M059J (cell line): Measurements from ENCODE around the gene WASHC4. TPM values are rescaled to one million over a fixed set of nuclear protein-coding genes. Genes with fewer than 3 reads are reported as not detected.
"Not testable (repeated sequence)": the region's sequence is repeated elsewhere in the genome, so short reads cannot be mapped to it uniquely, and the experiment has no call there.

Experiments
- DNase-seq: peaks from one replicate; pipeline ENCODE4 v3.0.0-alpha.2; 2012; ENCODE audit warnings: low read depth
- total RNA-seq: library from RNA; depleted of rRNA; stranded (reverse); fragments of >200 nt; shearing (Covaris generic); gene quantifications from 2 replicates; pipeline ENCODE4 v1.2.3, GENCODE V29; 2014

The WASHC4 gene
- total RNA-seq, 1 experiment from 2014 or later, result 51.9 TPM

DNA sequence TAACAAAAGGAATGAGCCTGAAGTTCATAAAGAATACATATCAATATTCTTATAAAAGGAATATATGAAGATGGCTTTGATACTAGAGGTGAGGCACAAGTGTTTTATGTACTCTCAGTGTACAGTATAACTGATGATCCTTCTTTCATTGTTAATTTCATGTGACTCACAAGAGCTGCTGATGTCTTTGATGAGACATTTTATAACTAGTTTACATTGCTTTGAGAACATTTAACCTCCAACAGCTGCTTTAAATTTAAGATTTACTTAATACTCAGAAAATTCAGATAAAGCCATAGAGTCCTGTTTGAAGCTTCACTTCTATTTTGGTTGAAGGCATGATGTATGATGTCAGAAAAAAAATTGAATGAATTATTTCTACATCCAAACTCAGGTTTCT lies 59.8 kb downstream of the WASHC4 start:
- no peak for DNase-seq

DNA sequence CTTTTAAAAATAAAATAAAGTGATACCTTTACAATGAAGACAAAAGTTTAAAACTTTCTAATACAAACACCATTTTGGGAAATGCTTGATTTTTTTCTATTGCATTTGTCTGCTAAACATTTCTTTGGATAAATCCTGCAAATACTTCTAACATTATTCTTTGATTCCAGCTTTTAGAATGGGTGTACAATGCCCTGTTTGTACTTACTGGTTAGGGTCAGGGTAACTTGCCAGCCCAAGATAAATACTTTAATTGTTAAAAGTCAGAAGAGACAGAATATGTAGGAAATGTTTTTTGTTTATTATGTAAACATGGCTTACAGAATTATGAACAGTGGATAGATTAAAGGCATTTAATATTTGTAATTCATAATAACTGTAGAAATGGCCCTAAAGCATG lies 60.5 kb downstream of the WASHC4 start:
- no peak for DNase-seq

DNA sequence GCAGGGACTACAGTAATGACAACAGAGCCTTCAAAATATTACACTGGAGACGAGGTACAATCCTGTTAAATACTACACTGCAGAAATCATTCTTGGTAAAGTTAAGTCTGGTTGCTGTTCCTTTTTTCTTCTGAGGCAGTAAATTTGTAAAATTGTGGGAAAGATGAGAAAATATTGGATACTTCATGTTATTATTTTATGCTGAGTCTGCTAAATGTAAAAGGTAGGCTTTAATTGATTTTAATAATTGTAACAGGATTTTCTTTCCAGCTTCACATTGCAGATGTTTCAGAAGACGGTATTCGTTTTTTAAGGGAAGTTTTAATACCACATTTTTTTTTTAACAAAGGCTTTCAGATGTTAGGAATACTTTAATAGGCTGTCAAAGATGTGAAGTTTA lies 62.6 kb downstream of the WASHC4 start:
- no peak for DNase-seq

GRCh38 chr12:105171691-105172436 lies 64.3 kb downstream of the WASHC4 start:
- no peak for DNase-seq

GRCh38 chr12:105175397-105175990 lies 68.0 kb downstream of the WASHC4 start:
- DNase-seq, result no peak

- no peak for DNase-seq
Observed at GRCh38 chr12:105177208-105177607, 69.7 kb downstream of the WASHC4 start.

DNA sequence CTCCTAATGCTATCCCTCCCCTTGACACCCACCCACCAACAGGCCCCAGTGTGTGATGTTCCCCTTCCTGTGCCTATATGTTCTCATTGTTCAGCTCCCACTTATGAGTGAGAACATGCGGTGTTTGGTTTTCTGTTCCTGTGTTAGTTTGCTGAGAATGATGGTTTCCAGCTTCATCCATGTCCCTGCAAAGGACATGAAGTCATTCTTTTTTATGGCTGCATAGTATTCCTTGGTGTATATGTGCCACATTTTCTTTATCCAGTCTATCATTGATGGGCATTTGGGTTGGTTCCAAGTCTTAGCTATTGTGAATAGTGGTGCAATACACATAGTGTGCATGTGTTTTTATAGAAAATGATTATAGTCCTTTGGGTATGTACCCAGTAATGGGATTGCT lies 71.6 kb downstream of the WASHC4 start:
- DNase-seq, result not testable (repeated sequence)

GRCh38 chr12:105183406-105183805 lies 75.9 kb downstream of the WASHC4 start:
- DNase-seq, result not testable (repeated sequence)

- not testable (repeated sequence) for DNase-seq
Observed at GRCh38 chr12:105183976-105184375, 76.4 kb downstream of the WASHC4 start.

GRCh38 chr12:105189293-105189692 lies 81.8 kb downstream of the WASHC4 start:
- no peak for DNase-seq

- DNase-seq, result no peak
Observed at GRCh38 chr12:105190530-105190929, 83.0 kb downstream of the WASHC4 start.

GRCh38 chr12:105192624-105193225 lies 85.2 kb downstream of the WASHC4 start:
- no peak for DNase-seq

- DNase-seq, result no peak
Observed at GRCh38 chr12:105194947-105195346, 87.4 kb downstream of the WASHC4 start.

DNA sequence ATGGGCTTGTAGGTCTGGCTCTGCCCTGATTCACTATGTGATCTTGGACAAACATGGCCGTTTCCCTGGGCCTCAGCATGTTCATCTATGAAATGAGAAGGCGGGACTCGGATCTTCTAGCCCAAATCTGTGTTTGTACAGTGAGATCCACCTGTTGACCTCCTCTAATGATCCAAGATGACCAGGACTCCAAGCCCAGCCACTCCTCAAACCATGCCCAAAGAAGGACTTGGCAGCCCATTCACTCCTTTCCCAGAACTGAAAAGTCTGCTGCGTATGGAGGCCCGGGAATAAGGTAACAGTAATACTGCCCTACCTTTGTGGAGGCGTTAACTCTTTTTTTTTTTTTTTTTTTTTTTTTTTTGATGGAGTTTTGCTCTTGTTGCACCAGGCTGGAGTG lies 88.6 kb downstream of the WASHC4 start:
- DNase-seq, result no peak

- DNase-seq, result peak; percentile 11
Observed at GRCh38 chr12:105198961-105199360, 91.4 kb downstream of the WASHC4 start.

DNA sequence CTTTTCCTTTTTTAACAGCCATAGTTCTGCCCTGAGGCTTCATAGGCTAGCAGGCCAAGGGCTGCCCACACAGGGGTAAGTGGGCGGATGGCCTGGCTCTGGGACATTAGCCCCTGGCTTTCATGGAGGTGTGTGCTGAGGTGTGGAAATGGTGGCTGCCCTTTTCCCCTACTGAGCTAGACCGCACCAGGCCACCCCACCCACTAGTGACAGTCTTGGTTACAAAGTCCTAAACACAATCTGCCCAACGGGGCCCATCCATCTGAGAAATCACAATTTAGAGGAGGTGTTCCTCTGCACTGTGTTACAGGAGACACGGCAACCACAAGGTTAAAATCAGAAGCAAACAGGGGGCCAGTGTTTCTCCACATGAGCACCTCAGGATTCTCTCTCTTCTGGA lies 92.9 kb downstream of the WASHC4 start:
- no peak for DNase-seq

DNA sequence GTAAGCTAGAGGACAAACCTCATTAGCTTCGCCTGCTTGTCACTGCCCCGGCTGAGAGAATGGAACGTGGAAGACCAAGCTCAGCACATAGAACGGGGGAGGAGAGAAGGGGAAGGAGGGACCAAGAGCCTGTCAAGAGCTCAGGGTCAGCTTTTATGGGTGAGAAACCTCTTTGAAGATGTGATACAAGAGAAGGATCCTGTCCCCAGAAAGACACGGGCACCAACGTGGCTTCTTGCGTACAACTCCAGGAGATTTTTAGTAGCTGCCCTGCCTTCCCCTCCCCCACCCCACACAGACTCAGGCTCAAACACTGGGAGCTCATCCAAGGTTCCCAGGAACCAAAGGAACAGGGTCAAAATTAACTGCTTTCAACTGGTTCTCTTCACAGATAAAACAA lies 93.8 kb downstream of the WASHC4 start:
- no peak for DNase-seq

- DNase-seq, result no peak
Observed at GRCh38 chr12:105202202-105202601, 94.7 kb downstream of the WASHC4 start.

- DNase-seq, result no peak
Observed at GRCh38 chr12:105204127-105204526, 96.6 kb downstream of the WASHC4 start.

GRCh38 chr12:105204916-105205315 lies 97.4 kb downstream of the WASHC4 start:
- peak; percentile 89 for DNase-seq

DNA sequence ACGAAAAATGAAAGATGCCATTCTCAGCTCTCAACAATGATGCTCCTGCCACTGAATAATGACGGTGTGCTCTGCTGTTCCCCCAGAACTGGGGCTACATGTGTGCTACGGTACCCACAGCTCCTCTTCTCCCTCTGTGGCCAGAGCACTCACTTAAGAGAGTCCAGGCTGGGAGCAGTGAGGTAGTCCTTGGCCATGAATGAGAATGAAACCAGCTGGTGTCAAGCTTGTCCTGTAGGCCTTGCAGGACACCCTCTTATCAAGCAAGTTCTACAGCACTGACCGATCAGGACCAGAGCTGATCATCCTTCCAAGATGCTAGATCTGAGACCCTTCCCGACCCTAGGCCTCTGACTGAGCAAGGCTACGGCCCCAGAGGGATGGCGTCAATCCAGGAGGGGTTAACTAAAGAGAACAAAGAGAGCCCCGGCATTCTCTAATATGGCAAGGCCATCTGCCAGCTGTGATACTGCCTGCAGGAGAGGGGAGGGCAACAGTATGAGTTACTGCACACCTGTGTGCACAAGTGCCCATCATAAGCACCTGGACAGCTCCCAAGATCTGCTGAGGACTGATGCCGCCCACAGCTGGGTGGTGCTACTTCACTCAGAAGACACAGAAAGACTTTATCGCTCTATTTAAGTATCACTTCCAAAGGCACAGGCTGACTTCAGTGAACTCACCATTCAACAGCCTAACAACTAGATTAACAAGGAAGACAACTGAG lies 98.0 kb downstream of the WASHC4 start:
- no peak for DNase-seq

GRCh38 chr12:105206686-105207374 lies 99.3 kb downstream of the WASHC4 start:
- no peak for DNase-seq
